ENCODE results near the gene BCAT1.

BCAT1 gene

DNA sequence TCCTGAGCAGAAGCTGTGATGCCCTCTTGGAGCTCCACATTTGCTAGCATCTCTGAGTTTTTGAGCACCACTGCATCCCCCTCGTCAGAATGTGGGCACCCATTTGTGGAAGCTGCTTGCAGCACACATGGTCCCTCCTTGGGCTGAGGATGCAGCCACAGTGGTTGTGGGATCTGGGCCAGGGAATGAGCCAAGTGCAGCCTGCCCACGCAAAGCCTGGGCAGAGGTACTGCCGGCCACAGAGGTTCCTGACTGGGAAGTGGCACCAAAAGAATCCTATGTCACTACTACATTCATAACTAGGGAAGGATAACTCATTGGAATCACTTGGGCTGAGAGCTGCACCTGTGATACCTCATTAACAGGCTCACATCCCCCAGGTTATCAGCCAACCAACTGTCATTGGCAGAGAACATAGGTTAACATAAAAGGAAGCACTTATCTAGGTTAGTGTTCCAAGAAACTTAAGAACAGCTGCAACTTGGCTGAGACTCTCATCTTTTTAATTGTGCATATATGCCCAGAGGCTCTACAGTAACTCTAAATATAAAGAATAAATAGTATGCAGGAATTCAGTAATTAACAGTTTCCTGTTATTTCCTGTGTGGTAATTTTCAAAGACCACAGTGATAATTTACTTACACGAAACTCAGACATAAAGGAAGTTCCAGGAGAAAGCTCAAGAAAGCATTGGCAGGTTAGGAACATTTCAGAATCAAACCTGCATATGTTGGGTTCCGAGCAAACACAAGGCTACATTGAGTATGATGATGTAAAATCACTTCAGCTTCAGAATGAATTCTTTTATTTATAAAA lies 145.3 kb downstream of the BCAT1 start:
- no peak for DNase-seq

DNA sequence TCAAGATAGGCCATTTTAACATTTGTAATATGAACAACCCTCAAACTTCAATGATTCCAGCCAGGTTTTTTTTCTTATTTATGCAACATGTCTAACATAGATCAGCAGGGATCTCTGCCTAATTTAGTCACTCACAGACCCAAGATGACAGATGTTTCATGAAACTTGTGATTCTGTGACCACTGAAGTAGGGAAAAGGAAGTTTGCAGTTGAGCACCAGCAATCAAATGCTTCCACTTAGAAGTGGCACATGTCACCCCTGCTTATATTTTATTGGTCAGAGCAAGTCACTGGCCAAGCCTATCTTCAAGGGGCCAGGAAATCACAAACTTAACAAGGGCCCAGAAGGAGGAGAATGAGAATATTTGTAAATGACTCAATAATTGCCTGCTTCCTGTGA lies 150.6 kb downstream of the BCAT1 start:
- DNase-seq: peak; percentile 68

DNA sequence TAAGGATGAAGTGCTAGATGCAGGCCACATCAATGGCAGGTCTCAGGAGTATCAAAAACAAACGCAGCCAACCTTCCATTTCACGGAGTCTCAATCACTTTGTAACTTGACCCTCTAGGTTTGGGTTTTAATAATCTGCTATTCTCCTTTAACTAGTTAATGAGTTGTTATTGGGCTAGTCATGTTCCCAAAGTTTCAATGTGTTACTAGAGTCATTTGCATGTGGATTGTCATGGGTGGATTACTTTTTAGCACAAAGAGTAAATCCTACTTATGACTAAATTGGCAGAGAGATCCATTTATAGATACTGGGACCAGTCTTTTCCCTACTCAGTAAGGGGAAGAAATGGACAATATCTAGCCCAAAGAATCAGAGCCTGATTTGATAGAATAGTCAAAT lies 151.0 kb downstream of the BCAT1 start:
- DNase-seq: no peak

DNA sequence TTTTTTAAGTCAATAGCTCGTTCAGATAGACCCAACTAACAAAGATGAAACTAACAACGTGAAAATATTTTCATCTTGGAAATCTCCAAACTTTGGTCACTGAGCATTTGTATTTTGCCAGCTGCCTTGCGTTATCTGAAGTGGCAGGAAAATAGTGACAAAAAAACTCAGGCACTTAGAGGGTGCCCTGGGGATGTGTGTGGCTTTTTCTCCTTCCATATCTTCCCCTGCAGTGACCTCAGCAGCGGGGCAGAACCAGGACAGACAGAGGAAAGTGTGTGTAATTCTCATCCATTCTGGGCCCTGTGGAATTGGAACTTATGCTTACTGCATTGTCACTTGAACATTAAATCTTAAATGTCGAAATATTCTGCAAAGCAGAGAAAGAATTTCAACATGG lies 152.0 kb downstream of the BCAT1 start:
- no peak for DNase-seq

DNA sequence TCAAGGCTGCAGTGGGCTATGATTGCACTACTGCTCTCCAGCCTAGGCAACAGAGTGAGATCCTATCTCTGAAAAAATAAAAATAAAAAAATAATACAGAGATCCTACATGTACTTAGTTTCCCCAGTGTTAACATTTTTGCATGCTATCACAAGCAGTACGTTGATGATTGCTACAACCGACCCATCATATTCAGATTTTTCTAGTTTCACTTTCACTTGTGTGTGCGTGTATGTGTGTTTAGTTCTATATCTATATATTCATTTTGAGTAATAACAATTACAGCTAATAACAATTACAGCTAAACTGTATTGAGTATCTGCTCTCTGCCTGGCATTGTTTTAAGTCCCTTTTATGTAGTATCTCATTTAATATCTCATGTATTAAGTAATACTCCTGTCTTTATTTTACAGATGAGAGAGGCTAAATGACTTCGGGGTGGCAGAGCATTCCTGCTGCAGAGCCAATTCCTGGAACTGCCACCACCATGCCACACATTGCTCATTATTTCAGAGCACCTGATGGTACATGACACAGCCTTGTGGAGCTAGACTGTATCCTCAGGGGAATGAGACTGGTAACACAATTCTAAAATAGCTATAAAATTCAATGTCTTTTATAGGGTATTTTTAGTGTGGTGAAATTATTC lies 153.1 kb downstream of the BCAT1 start:
- DNase-seq: peak; percentile 56

DNA sequence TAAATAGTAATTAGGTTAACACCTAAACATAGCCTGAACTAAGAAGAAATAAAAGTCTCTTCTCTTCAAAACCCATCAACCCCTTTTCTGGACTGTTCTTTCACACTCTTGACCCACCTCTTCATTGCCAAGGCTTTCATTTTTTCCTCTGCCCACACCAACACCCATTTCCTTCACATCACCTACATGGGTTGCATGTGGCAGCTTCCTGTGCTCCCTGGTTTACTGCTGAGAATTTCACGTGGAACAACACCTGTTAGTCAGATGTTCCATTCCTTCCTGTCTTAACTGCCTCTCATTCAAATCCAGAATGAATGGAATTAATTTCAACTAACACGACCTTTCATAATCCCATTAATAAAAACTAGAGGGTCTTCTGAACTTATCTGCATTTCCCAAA lies 157.3 kb downstream of the BCAT1 start:
- DNase-seq: peak; percentile 18

DNA sequence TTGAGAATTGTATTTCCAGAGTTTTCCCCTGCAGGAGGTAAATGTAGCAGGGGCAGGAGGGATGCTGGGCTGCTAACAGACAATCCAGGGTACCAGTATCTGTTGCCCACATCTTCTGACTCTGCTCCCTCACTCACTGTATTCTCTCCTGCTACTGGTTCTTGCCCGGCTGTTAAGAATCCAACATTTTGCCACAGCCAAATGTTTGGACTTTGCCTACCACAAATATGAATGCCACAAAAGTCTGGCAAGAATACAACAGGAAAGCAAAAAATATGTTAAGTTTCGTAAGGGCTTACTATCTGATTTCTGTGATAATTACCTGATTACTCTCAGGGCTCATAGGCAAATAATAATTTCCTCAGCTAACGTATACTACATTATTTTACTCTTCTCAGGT lies 160.0 kb downstream of the BCAT1 start:
- DNase-seq: no peak

DNA sequence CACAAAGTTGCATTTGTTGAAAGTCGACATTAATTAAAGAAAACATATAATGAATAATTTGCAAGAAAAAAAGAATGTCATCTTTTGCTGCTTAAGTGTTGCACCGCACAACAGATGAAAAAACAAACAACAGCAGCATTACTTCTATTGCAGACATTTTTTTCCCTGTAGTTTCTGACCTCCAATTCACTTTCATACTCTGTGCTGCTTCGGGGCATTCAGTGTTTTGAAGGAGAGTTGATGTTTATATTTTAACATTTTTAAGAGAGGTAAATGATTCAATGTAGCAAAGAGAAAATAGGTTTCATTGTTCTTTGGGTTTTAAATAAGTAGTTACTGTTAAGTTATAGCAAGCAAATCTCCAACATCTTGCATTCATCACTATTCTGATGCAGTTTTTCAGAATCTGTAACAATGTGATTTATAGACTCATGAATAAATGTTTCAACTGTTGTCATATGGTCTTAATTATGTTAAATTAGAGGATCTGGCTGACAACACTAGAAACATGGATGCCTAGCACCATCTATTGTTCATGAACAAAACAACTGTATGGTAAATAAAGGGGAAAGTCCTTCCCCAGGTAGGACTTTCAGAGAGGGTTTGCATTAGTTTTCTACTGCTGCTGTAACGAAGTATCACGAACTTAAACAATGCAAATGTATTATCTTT lies 168.1 kb downstream of the BCAT1 start:
- DNase-seq: peak; percentile 36

DNA sequence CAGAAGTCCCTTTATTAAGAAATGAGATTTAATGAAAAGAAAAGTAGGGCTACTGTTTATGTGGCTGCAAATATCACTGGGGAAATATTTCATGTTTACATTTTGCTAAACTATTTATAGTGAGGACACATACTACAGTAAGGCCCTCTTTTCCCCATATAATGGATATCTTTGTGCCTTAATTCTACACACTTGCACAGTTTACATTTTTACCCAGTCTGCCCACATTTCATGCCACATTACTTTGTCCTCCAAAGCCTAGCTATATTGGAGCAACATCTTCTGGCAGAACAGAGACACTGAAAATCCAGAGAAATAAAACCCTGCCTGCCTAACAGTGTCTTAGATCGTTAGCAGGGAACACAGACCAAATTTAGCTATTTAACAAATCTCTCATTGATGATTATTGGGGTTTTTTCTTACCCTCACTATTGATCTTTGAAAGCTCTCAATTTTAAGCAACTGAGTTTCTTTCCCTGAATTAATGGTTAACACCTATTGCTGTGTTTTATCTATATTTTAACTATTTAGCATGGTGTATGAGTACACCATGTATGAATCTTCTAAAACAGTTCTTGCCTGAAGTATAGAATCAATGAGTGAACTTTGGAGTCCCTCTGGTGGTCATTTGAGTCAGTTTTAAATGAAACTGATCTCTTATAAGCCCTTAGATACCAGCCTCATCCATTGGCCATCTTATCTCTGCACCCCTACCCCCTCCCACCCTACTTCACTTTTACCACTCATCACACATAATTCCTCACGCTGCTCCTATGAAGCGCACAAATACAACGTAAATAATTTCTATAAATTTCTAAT lies 170.2 kb downstream of the BCAT1 start:
- peak; percentile 67 for DNase-seq

DNA sequence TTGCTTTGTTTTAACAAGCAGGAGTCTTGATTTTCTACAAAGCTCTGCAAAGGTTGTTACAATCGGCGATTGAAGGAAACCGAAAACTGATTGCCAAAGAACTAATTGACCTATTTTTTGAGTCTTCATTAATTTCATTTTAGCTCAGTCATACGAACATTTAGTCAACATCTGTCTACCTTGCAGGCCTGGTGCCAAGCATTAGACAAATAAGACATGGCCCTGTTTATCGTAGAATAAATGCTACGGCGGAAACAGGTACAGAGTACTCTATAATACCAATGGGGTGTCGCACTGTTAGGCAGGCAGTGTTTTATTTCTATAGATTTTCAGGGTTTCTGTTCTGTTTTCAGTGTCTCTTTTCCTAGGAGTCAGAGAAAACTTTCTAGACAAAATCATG lies 171.5 kb downstream of the BCAT1 start:
- DNase-seq: no peak

DNA sequence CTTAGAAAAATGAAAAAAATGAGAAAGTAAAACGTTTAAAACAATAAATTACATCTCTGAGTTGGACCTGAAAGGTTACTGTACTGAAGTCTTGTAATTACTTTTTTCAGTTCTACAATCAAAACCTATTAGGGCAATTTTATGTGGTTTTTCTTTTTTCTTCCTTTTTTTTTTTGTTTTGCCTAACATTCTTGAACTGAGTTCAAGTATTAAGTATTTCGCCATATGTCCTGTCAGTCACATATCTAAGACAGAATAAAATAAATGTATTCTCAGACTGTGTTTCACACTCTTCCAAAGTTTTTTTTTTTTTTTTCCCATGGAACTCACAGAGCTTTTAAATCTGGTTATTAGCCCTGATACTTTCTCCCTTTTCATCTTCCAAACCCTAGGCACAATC lies 172.0 kb downstream of the BCAT1 start:
- no peak for DNase-seq

DNA sequence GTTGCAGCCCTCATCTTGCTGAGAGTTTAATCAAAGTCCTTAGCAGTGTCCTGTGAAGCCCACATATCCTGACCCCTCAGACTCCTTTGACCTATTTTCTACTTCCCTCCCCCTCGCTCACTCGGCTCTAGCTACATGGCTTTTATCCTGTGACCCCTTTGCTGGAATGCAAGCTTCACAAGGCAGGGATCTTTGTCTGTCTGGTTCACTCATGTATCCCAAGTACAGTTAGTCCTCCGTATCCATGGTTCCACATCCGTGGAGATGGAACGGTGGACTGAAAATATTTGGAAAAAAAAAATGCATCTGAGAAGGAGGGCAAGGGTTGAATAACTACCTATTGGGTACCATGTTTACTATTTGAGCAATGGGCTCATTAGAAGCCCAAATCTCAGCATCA lies 173.8 kb downstream of the BCAT1 start:
- DNase-seq: no peak

DNA sequence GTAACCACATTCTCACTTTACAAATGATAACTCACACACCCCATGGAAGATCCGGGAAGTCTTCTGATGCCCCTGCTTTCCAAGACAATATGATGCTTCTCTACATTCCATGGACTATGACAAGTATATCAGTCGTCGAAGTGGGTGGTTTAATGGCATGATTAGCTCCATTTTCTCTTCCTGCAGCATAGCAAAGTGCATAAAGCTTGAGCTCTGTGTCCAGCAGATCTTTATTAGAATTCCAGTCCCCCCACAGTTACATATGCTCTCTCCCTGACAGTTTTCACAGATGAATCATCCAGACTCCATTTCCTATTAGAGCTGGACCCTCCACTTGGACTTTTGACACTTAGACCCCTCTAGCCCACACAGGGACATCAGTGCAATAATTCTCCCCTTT lies 174.9 kb downstream of the BCAT1 start:
- no peak for DNase-seq

DNA sequence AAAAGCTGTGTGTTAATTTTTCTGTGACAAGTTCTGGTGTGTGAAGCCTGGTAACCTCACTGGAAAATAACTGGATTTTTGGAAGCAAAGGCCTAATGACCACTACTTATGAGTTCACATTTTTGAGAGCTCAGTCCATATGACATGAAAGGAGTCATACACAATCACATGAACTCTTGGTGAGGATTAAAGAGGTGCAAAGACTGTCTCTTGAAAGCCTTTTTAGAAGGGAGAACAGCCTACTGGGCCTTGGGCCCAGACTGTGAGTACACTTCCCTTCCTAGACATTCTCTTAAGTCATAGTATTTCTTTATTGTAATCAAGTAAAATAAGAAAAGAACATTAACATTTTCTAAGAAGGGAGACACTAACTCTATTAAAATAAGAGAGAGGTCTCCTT lies 176.1 kb downstream of the BCAT1 start:
- DNase-seq: no peak

DNA sequence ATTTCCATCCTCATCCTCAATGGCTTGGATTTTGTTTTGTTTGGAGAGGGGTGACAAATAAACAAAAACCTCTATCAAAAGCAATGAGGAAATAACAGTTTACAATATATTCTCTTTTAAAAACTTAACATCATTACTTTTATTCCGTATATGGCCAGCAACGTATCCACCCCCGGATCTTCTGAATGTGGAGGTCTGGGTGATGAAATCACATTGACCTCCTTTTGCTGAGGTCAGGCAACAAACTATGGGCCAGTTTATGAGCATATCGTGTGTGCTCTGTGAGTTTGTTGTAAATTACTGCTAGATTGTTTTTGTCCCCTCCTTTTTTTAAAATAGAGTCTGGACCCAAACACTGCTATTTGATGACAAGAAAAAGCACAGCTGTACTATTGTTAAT lies 178.1 kb downstream of the BCAT1 start:
- no peak for DNase-seq

DNA sequence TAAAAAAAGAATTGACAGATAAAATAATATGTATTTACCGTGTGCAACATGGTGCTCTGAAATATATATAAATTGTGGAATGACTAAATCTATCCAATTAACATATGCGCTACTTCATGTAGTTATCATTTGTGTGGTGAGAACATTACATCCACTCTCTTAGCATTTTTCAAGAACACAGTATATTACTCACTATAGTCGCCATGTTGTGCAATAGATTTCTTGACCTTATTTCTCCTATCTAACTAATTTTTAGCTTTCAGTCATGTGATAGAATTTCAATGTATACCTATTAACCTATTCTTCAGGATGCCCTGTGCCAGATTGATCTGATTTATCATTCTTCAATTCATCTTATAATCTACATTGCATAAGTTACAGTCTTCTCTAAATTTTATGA lies 178.6 kb downstream of the BCAT1 start:
- DNase-seq: no peak

DNA sequence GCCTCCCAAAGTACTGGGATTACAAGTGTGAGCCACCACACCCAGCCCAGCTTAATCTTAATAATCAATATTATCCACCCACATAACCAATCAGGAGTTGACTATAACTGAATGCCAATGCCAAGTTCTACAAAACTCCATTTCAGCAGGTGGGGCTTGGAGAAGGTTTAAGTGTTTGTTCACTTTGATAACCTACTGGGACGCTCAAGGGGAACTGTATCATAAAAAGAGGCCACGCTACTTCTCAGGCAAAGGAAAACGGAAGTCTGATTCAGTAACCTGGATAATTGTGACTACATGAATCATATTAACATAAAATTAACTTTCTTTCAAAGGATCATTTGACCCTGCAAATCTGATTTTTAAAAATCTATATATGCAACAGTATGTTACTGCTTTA lies 179.2 kb downstream of the BCAT1 start:
- DNase-seq: no peak

DNA sequence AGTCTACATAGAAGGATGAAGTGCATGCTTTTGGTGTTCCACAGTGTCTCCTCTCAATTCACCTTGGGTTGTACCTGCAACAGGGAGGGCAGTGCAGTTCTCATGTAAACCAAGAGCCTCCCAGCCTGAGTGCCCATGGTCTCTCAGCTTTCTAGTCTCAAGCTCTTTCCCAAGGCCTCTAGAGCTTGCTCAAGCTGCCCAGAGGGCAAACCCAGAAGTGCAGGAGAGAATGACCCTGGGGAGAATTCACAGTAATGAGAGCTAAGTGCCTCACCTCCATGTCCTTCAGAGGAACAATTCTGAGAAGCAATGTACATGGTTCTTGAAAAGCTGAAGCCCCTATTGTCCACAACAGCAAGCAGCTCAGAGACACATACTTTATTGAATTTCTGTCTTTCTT lies 180.5 kb downstream of the BCAT1 start:
- no peak for DNase-seq

DNA sequence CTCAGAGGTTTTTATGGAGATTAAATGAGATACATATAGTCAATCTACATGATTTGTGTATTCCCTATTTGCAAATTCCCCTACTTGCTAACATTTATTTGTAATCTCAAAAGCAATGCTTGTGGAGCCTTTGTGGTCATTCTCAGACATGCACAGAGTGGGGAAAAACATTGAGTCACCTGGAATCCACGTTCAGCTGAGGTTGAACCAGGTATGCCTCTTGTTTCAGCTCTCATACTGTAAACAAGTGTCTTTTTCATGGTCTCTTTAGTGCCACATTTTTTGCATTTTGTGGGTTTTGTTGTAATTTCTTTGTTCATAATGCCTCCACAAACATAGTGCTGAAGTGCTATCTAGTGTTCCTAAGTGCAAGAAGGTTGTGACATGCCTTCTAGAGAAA lies 181.9 kb downstream of the BCAT1 start:
- no peak for DNase-seq

DNA sequence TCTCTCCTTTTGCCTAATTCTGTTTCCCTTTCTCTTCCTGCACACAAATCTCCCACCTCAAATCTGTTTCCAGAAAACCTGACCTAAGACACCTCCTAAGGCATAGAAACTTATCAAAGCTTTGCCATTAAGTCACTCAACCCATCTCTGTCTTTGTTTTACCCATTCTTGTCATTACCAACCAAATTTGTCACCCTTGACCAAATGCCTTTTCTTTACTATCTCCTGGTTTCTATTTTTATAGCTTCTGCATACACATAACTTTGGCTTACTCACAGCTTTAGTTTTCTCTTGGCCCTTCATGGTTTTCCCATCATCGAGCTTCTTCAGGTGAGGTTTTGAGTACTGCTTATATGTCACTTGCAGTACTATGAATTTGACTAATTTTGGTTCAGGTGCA lies 184.2 kb downstream of the BCAT1 start:
- peak; percentile 16 for DNase-seq

DNA sequence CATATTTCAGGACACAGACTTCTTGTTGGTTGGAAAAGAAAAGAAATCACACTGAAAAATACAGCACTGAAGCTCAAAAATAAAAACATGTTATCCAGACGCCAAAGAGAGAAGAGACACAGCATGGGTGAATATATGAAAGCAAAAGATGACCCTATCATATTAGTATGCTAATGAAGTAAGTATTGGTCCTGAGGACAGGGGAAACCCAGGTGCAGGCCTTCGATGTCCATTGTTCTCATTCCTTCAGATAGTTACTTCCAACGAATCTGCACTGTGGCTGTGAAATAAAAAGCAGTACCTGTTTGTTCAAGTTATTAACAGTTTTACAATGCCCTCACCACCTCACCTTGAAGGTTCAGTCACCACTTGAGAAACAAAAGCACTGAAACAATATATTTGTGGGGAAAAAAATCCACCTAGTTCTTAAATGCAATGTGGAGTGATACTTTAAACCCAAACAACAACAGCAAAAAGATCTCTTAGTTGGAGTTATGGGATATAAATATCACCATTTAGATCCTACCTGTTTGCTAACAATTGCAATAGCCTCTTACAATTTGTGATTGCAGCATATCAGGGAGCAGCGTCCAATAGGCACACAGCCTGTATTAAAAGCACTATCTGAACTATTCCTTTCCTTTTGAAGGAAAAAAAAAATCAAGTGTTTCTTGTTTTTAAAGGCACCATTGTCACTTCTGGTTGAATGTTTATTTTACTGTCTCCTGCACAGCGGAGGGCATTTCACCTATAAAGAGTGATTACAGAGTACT lies 188.1 kb downstream of the BCAT1 start:
- no peak for DNase-seq

DNA sequence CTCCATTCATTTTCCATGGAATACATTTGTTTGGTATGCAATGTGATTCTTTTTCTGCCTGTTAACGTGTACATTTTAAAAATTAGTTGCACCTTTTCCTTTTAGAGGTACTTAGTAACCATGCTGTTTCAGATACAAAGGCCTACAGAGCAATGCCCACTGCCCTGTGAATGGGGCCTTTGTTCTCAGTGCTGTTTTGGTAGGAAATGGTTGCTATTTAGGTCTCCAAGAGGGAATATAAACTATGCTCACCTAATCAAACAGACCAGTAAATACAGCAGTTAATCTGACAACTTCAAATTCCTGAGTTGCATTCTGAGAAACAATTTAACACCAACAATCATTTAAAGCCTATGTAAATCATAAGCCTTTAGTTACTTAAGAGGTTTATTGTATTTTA lies 188.7 kb downstream of the BCAT1 start:
- DNase-seq: no peak

Measured in activated CD4-positive, alpha-beta T cell treated with anti-CD3 and anti-CD28 coated beads, Interleukin-10, Interleukin-2, amounts not matched to agents 100 ng/mL and 50 ng/mL, durations not matched to agents 16 hours and 8 hours (primary cell).